IMR-90 (cell line): ENCODE data around the gene FICD. TPM values are rescaled to one million over a fixed set of nuclear protein-coding genes. Genes with fewer than 3 reads are reported as not detected.
"Not testable (repeated sequence)": the region's sequence is repeated elsewhere in the genome, so short reads cannot be mapped to it uniquely, and the experiment has no call there.

ENCODE experiments used
- ATAC-seq: fragments of 200-7000 bp; cut with Tn5 transposase; 2 replicates; pipeline ENCODE4 v1.9.1; 2020; ENCODE audit warnings: low read depth, mild to moderate bottlenecking, moderate library complexity
- BruUV-seq: library from RNA; stranded (reverse); fragments of 400-500 nt; replicated peaks from 2 replicates; lab custom pipeline; 2021; lab: Mats Ljungman, UMichigan
- CTCF ChIA-PET: fragments of 300-600 bp; formaldehyde crosslinking; extraction: SDS; loops from one replicate; lab custom pipeline; 2021; ENCODE audit warnings: antibody characterized with exemption; lab: Yijun Ruan, JAX
- POLR2A ChIA-PET: fragments of 300-600 bp; sonication (Branson Sonifier 250); formaldehyde crosslinking; loops from one replicate; lab custom pipeline; 2022; ENCODE audit warnings: antibody characterized with exemption; ENCODE audit not compliant: unreplicated experiment; lab: Charles Lee
- DNase-seq: peaks from one replicate; pipeline ENCODE4 v3.0.0; 2013
- H2AFZ ChIP-seq: replicated peaks from 2 replicates; pipeline ENCODE3; 2013; ENCODE audit warnings: low read length, mild to moderate bottlenecking; ENCODE audit not compliant: poor library complexity
- H2AK5ac ChIP-seq: 2 replicates; pipeline ENCODE4 v1.6.1; 2013; ENCODE audit warnings: low read depth, low read length, inconsistent platforms
- H2AK9ac ChIP-seq: replicated peaks from 2 replicates; pipeline ENCODE3; 2013; ENCODE audit warnings: mild to moderate bottlenecking, low read depth, low read length, moderate library complexity; ENCODE audit not compliant: poor library complexity
- H2BK120ac ChIP-seq: 2 replicates; pipeline ENCODE4 v1.6.1; 2013; ENCODE audit warnings: low read depth, low read length, inconsistent platforms
- H2BK15ac ChIP-seq: 3 replicates; pipeline ENCODE4 v1.6.1; 2013; ENCODE audit warnings: low read depth, low read length, inconsistent platforms
- H2BK20ac ChIP-seq: 2 replicates; pipeline ENCODE4 v1.6.1; 2013; ENCODE audit warnings: low read depth, mild to moderate bottlenecking, inconsistent platforms, low read length, moderate library complexity
- H2BK5ac ChIP-seq: 2 replicates; pipeline ENCODE4 v1.6.1; 2013; ENCODE audit warnings: mild to moderate bottlenecking, low read depth, low read length, inconsistent platforms; ENCODE audit not compliant: poor library complexity, severe bottlenecking
- H3K14ac ChIP-seq: replicated peaks from 2 replicates; pipeline ENCODE4 v1.6.1; 2013; ENCODE audit warnings: low read depth, low read length, inconsistent platforms
- H3K18ac ChIP-seq: 2 replicates; pipeline ENCODE4 v1.6.1; 2013; ENCODE audit warnings: low read depth, low read length, control low read depth
- H3K23ac ChIP-seq: 2 replicates; pipeline ENCODE4 v1.6.1; 2013; ENCODE audit warnings: low read depth, low read length, inconsistent platforms
- H3K27ac ChIP-seq: 2 replicates; pipeline ENCODE4 v1.5.1; 2013; ENCODE audit warnings: mild to moderate bottlenecking, control low read depth, low read length; ENCODE audit not compliant: insufficient read depth
- H3K27me3 ChIP-seq: 2 replicates; pipeline ENCODE4 v1.6.1; 2013; ENCODE audit warnings: low read length; ENCODE audit not compliant: control insufficient read depth, insufficient read depth
- H3K36me3 ChIP-seq: 2 replicates; pipeline ENCODE4 v1.6.1; 2013; ENCODE audit warnings: low read length, mixed read lengths; ENCODE audit not compliant: control insufficient read depth, insufficient read depth
- H3K4ac ChIP-seq: 2 replicates; pipeline ENCODE4 v1.6.1; 2013; ENCODE audit warnings: low read depth, low read length, inconsistent platforms
- H3K4me1 ChIP-seq: 2 replicates; pipeline ENCODE4 v1.6.1; 2013; ENCODE audit warnings: low read length, mixed read lengths; ENCODE audit not compliant: control insufficient read depth, insufficient read depth
- H3K4me2 ChIP-seq: 2 replicates; pipeline ENCODE4 v1.6.1; 2013; ENCODE audit warnings: low read depth, mild to moderate bottlenecking, control low read depth, low read length, moderate library complexity
- H3K4me3 ChIP-seq: 2 replicates; pipeline ENCODE4 v1.5.1; 2013; ENCODE audit warnings: low read depth, mild to moderate bottlenecking, control low read depth, low read length, moderate library complexity; ENCODE audit not compliant: insufficient read depth
- H3K56ac ChIP-seq: 2 replicates; pipeline ENCODE4 v1.6.1; 2013; ENCODE audit warnings: low read length, inconsistent platforms; ENCODE audit not compliant: insufficient read depth; ENCODE audit errors: extremely low read depth
- H3K79me1 ChIP-seq, 2 experiments: 2 replicates each; pipeline ENCODE4 v1.6.1; 2013; ENCODE audit warnings: low read length in 2 of 2, inconsistent platforms in 1 of 2, low read depth in 1 of 2
- H3K9ac ChIP-seq: 2 replicates; pipeline ENCODE4 v1.6.1; 2013; ENCODE audit warnings: low read depth, low read length, control low read depth
- H3K9me1 ChIP-seq: 2 replicates; pipeline ENCODE4 v1.6.1; 2013; ENCODE audit warnings: low read length, inconsistent platforms; ENCODE audit not compliant: insufficient read depth
- H3K9me3 ChIP-seq: 2 replicates; pipeline ENCODE4 v1.6.1; 2013; ENCODE audit warnings: low read length; ENCODE audit not compliant: control insufficient read depth, insufficient read depth
- H4K20me1 ChIP-seq: 2 replicates; pipeline ENCODE4 v1.6.1; 2013; ENCODE audit warnings: low read length, inconsistent platforms; ENCODE audit not compliant: insufficient read depth
- H4K5ac ChIP-seq: 2 replicates; pipeline ENCODE4 v1.6.1; 2013; ENCODE audit warnings: mild to moderate bottlenecking, low read depth, low read length, control low read depth
- H4K8ac ChIP-seq, 2 experiments: 2 replicates each; pipeline ENCODE4 v1.6.1; 2013; ENCODE audit warnings: low read depth in 2 of 2, low read length in 2 of 2, control low read depth in 1 of 2, inconsistent platforms in 1 of 2
- H4K91ac ChIP-seq: 2 replicates; pipeline ENCODE4 v1.6.1; 2013; ENCODE audit warnings: low read depth, low read length, inconsistent platforms; ENCODE audit not compliant: insufficient read depth
- WGBS, 2 experiments: methylation state at CpG; one replicate each; pipeline versions ENCODE4 v1.1.5 to v1.1.7; 2013; ENCODE audit warnings: missing lambda C conversion rate in 2 of 2; ENCODE audit not compliant: insufficient read length in 1 of 2; ENCODE audit errors: extremely low coverage in 2 of 2; 5-methylcytosine and 5-hydroxymethylcytosine counted together
- dilution Hi-C: fragments of 300-500 bp; cut with HindIII; formaldehyde crosslinking; loops from one replicate; pipeline ENCODE4 v1.14.3; 2018; ENCODE audit warnings: low sequenced_read_pairs; ENCODE audit not compliant: unreplicated experiment
- in situ Hi-C: fragments of 300-500 bp; cut with MboI; formaldehyde crosslinking; loops from 3 replicates; pipeline ENCODE4 v1.14.3; 2019; ENCODE audit warnings: low sequenced_read_pairs, inconsistent platforms, mixed read lengths
- intact Hi-C: fragments of 100-400 bp; cut with micrococcal nuclease; formaldehyde crosslinking; loops from 2 replicates; pipeline ENCODE4 v1.10.0; 2022
- polyA plus RNA-seq, 3 experiments: library from polyadenylated mRNA; depleted of rRNA; stranded (reverse); fragments of >200 nt; gene quantifications; 2 replicates each; pipeline ENCODE4 v1.2.3, GENCODE V29; 2012; ENCODE audit warnings: low replicate concordance in 1 of 3
- total RNA-seq: library from RNA; depleted of rRNA; stranded (reverse); fragments of >200 nt; gene quantifications from 2 replicates; pipeline ENCODE4 v1.2.3, GENCODE V29; 2012

The FICD gene
- total and polyA plus RNA-seq, 2 of the 4 experiments (the other 2 are of a cell fraction), result 4.0 to 11.3 TPM

DNA sequence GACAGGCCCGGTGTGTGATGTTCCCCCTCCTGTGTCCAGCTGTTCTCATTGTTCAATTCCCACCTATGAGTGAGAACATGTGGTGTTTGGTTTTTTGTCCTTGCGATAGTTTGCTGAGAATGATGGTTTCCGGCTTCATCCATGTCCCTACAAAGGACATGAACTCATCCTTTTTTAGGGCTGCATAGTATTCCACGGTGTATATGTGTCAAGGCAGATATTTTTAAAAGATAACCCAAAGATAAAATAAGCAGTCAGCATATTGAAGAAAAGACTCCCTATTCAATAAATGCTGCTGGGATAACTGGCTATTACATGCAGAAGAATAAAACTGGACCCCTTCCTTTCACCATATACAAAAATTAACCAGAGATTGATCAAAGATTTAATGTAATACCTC is 28.0 kb upstream of the FICD start:
- BruUV-seq, result not testable (repeated sequence)
- no CpG with 5 or more reads among the region's 4 CpGs for WGBS, 2 experiments

More for the DNA sequence above, 28.0 kb upstream of the FICD start:
- H2AFZ ChIP-seq, H2AK5ac ChIP-seq, intact Hi-C loops, H2BK20ac ChIP-seq, H3K18ac ChIP-seq, H3K36me3 ChIP-seq, H4K91ac ChIP-seq, H2BK5ac ChIP-seq, dilution Hi-C loops, H3K9me1 ChIP-seq, H3K4me2 ChIP-seq, ATAC-seq, POLR2A ChIA-PET, in situ Hi-C loops, H2BK120ac ChIP-seq, H3K27me3 ChIP-seq, H3K4me3 ChIP-seq, H2AK9ac ChIP-seq, H3K79me1 ChIP-seq, H3K14ac ChIP-seq, H3K4ac ChIP-seq, H3K56ac ChIP-seq, H4K20me1 ChIP-seq, DNase-seq, H4K8ac ChIP-seq, H3K4me1 ChIP-seq, H3K9me3 ChIP-seq, CTCF ChIA-PET, H4K5ac ChIP-seq, H2BK15ac ChIP-seq, H3K9ac ChIP-seq, H3K23ac ChIP-seq, H3K27ac ChIP-seq: not testable (repeated sequence)
